Superior temporal gyrus (tissue), 1 donor: ENCODE results near the gene CUTA.
A peak's percentile ranks its signal among the peaks of the same experiment; 100 is the strongest.
"Not testable (repeated sequence)": the region's sequence is repeated elsewhere in the genome, so short reads cannot be mapped to it uniquely, and the experiment has no call there.

ENCODE experiments used
- DNase-seq: peaks from one replicate; pipeline ENCODE4 v3.0.0-alpha.2; 2016; ENCODE audit errors: extremely low spot score

Gene CUTA

DNA sequence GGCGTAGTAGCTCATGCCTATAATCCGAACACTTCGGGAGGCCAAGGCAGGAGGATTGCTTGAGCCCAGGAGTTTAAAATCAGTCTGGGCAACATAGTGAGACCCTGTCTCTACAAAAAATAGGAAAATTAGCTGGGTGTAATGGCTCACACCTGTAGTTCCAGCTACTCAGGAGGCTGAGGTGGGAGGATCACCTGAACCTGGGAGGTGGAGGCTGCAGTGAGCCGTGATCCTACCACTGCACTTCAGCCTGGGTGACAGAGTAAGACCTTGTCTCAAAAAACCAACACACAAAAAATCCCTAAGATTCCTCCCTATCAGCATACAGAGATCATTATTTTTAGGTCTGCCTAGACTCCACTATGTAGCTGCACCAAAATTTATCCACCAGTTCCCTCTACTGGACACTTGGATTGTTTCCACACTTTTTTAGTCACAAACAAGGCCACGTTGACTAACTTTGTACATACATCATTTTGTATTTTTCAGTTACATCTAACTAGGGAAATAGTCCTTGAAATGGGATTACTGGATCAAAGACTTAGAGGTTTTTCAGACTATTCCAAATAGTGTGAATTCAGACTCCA lies 10.7 kb downstream of the CUTA start:
- no peak for DNase-seq

DNA sequence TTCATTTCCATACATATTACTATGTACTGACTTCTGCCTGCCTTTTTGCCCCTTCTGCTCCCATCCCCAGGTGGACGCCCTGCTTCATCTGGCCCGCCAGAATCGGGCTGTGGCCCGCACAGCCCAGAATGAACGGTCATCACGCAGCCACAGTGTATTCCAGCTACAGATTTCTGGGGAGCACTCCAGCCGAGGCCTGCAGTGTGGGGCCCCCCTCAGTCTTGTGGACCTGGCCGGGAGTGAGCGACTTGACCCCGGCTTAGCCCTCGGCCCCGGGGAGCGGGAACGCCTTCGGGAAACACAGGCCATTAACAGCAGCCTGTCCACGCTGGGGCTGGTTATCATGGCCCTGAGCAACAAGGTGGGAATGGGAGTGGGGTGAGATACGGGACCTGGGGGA lies 11.8 kb downstream of the CUTA start:
- no peak for DNase-seq

DNA sequence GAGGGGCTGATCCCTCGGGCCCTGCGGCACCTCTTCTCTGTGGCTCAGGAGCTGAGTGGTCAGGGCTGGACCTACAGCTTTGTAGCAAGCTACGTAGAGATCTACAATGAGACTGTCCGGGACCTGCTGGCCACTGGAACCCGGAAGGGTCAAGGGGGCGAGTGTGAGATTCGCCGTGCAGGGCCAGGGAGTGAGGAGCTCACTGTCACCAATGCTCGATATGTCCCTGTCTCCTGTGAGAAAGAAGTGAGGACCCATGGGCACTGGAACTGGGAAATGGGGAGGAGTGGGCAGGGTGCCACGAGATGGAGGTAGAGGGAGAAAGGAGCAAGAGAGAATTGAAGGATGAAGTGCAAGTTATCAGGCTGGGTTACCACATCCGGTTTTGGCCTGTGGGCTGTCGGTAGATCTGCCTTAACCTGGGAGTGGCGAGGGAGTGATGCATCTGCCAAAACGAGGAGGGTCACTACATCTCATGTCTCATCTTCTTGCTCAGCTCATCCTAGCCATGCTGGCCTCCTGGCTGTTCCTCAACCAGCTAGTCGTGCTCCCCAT lies 12.4 kb downstream of the CUTA start:
- no peak for DNase-seq

DNA sequence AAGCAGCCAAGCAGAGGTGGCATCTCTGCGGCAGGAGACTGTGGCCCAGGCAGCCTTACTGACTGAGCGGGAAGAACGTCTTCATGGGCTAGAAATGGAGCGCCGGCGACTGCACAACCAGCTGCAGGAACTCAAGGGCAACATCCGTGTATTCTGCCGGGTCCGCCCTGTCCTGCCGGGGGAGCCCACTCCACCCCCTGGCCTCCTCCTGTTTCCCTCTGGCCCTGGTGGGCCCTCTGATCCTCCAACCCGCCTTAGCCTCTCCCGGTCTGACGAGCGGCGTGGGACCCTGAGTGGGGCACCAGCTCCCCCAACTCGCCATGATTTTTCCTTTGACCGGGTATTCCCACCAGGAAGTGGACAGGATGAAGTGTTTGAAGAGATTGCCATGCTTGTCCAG lies 13.0 kb downstream of the CUTA start:
- DNase-seq: no peak

DNA sequence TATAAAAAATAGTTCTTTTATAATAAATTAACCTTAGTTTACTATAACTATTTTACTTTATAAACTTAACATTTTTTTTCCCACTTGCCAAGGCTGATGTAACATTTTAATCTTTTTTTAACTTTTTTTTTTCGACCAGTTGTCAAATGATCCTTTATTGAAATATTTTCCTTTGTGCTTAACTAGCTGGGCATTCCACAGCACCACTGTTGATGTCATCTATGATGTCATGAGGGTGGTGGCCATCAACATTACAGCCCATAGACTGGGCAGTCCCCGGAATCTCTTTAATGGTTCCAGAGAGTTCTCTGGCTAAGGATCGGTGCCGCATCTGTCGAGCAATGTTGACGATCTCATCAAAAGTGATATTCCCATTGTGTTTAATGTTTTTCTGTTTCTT lies 18.0 kb downstream of the CUTA start:
- DNase-seq: not testable (repeated sequence)

DNA sequence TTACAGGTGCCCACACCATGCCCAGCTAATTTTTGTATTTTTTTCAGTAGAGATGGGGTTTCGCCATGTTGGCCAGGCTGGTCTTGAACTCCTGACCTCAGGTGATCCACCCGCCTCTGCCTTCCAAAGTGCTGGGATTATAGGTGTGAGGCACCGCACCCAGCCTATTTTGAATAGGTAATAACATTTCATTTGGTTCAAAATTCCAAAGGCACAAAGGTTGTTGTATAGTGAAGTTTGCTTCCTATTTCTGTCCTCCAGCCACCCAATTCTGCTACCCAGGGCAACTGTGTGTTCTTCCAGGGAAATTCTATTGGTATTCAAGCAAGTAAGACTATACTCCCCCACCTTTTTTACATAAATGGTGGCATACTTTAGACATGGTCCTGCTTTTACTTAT lies 19.3 kb downstream of the CUTA start:
- not testable (repeated sequence) for DNase-seq

DNA sequence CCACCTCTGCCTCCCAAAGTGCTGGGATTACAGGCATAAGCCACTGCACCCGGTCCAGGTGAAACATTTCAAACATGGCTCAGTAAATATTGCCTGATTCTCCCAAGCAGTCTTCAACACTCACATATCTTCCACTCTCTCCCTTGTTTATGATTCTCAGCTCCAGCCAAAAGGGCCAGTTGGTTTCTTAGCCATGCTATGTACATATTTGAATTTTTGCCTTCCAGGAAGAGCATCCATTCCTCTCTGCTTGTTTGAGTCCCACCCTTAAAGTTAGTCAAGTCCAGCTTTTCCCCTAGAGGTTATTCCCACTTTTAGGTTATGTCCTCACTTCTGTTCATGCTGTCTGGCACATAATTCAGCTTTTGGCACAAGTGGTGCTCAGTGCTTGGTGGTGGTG lies 20.4 kb downstream of the CUTA start:
- DNase-seq: no peak

DNA sequence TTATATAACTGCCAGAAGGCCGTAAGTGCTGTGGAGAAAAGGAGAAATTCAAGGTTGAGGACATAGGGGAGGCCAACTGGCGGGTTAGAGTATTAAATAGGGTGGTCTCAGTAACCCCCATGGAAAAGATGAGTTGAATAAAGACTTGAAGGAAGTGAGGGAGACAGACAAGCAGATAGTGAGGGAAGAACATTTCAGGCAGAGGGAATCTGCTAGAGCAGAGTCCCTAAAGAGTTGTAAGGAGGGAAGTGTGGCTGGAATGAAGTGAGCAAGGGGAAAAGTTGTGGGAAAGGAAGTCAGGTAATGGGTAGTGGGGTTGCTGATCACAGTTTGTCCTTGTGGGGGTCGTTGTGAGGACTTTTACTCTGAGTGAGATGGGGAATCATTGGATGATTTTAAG lies 24.9 kb downstream of the CUTA start:
- no peak for DNase-seq

DNA sequence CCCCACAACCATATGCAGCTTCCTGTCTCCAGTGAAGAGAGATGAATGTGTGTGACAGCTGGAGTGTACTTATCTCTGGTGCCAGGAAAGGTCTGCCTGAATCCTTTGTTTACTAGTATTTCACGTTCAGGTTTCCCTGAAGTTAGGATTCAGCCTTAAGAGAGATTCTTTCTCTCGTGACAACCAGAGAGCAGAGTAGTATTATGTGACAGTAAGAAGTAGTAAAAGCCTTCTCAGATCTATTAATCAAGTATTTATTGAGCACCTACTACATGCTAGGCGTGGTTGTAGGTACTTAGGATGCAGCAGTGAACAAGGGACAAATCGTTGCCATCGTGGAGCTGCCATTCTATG lies 25.3 kb downstream of the CUTA start:
- DNase-seq: no peak

DNA sequence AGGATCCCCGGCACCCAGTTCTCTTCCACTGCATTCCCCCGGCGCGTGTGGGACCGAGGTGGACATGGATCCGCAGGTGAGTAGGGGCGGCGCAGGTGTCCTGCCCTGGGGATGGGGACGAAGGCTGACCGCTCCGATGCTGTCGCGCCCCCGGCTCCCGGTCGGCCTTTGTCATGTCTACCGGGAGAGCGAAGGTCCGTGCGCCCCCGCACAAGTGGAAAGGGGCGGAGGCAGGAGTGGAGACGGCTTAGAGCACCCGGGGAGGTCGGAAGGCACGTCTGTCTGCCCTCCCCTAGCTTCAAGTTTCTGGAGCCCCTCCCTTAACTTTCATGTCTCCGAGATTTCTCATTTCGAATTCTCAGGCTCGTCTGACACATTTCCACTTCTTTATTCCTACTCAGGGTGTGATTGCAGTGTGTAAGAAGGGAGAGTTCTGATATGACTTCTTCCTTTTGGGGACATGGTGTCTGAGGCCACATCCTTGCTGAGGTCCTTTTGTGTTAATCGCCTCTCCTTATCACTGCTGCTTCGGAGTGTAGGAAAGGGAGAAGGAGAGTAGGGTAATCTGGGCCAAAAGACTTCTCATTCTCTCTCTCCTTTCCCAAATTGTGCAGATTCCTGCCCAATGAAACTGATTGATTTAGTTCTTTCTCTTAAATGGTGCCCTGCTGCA lies 25.8 kb downstream of the CUTA start:
- no peak for DNase-seq

DNA sequence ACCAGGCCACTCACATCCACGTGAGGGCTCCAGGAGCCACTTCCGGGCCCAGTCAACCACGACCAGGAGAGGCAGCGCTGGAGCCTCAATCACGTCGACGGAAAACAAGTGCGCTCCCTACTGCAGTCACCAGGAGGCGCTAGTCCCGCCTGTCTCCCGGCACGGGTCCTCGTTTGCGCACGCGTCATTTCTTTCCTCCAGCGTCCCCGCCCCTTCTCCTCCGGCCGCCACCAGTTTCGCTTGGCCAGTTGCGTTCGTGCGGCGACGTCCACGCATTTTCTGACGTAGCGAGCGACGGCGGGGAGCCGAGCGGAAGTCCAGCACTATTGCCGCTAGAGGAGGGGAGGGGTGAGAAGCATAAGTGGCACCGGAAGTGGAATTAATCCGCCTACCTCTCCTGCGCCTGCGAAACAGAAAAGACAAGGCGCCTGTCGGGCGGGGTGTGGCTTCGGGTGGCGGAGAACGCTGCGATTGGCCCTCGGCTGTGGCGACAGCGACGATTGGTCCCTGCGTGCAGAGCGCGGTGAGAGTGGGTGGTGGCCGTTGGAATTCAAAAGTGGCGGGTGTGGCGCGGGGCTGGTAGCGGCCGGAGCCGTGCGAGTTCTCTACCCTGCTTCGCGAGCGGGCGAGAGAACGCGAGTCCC lies 26.5 kb downstream of the CUTA start, which contains the start of gene KIFC1:
KIFC1 (plus strand) TSS at position 546 of the 644 bp plus-strand sequence. CDS start 163 bp downstream, outside the sequence.
- DNase-seq: peak; percentile 99

DNA sequence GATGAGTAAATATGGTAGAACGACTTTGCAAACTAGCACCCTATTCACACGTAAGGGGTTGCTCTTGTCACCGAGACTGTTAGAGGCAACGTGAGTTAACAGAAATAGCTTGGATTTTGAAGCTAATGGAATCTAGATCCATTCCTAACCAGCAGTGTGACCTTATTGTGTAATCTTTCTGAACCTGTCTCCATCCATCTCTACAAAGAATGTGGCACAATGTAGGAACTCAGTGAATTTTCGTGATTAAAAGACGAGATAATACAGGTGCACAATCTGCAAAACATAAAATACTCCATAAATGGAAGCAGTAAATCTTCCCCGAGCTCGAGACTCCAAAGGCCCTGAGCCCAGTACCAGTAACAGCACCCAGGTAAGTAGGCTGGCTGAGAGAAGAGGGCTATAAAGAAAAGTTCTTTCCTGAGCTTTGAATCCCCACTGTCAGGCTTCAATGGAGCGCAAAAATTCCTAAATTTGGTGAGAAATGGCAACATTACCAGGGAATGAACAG lies 27.1 kb downstream of the CUTA start:
- DNase-seq: no peak

DNA sequence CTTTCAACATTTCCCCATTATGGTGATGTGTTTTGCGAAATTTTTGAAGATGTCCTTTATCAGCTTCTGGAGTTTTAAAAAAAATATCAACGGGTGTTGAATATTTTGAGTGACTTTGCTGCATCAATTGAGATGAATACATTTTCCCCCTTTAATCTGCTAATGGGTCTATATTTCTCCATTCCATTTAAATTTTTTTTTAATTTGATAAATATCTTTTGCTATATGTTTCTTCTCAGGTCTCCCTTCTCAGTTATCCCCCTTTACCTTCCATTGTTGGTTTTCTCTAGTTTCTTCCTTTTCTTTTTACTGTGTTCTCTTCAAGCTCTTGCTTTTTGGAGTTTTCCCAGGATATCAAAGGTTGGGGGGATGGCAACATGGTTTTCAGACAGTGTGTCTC lies 27.7 kb downstream of the CUTA start:
- no peak for DNase-seq

DNA sequence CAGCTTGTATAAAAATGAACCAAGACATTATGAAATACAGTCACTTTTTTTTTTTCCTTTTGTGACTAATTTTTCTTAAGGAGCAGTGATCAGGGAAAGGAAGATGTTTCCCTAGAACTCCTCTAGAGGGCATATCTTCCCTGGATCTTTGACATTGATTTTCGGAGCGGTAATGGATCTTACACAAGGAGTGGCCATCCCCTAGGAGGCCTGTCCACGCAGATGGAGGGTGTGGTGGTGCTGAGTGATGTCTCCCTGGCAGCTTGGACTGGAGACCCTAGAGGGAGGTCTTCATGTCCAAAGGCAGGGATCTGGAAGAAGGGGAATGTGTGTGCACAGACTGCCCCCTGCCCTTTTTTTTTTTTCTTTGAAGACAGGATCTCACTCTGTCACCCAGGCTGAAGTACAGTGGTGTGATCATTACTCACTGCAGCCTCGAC lies 33.3 kb downstream of the CUTA start:
- DNase-seq: peak; percentile 28

DNA sequence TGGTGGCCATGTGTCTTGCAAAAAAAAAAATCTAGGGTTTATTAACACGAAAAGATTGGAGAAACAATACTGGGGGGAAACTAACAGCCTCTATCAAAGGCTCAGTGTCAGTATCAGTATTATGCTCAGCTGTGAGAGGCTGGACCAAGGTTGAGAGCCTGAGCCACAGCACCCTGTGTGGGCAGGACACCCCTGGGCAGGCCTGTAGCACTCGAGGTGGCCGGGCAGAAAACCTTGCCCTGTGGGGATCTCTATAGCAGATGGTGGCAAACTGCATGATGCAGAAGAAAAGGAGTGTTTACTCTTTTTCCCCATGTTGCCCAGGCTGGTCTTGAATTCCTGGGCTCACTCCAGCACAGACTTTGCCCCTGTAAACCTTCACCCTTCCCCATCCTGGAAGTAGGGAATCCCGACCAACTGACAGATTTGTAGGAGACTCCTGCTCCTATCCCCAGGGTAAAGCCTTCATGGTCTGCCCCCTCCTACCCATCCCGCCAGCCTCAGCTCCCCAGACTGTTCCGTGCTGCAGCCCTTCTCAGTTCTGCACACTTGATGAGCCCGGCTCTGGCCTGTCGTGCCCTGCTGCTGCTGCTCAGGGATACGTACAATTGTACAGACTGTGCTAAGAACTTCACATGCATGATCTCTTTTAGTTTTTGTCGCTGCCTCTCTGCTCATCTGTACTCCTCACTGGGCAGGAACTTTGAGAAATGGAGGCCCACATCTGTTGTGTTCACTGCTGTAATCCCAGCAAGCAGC lies 34.3 kb downstream of the CUTA start:
- no peak for DNase-seq

DNA sequence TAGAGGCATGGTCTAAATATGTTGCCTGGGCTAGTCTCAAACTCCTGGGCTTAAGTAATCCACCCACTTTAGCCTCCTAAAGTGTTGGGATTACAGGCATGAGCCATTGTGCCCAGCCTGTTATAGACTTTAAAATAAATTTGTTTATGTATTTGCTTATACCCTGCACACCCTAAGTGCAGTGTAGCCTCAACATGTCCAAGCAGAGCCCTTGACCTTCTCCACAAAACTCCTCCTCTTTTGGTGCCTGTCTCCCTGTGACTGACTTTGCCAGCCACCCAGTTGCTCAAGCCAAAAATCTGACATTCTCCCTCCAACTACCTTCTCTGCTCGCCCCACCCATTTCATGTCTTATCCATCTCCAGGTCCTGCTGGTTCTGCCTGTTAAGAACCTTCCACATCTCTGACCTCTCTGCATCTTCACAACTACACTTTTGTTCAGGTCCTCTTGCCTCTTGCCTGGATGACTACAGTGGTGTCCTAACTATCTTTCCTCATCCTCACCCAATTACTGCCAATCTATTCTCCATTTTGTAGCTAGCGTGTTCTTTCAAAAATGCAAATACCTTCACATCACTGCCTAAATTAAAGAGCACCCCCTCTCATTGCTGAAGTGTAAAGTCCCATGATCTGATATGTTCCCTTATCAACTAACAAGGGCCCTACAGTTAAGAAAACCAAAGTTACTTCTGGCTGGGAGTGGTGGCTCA lies 37.5 kb downstream of the CUTA start:
- no peak for DNase-seq

DNA sequence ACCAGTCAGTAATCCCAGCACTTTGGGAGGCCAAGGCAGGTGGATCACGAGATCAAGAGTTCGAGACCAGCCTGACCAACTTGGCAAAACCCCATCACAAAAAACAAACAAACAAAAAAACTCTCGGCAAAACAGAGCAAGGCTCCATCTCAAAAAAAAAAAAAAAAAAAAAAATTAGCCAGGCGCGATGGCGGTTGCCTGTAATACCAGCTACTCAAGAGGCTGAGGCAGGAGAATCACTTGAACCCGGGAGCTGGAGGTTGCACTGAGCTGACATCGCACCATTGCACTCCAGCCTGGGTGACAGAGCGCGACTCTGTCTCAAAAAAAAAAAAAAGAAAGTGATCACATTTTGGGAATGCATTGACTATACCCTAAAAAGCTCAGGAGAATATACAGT lies 38.7 kb downstream of the CUTA start:
- not testable (repeated sequence) for DNase-seq

DNA sequence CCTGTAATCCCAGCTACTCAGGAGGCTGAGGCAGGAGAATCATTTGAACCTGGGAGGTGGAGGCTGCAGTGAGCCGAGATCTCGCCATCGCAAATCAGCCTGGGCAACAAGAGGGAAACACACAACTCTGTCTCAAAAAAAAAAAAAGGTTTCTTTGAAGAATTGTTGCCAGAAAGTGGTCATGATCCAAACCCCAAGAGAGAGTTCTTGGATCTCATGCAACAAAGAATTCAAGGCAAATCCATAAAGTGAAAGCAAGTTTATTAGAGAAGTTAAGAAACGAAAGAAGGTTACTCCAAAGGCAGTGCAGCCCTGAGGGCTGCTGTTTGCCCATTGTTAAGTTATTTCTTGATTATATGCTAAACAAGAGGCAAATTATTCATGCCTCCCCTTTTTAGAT lies 40.7 kb downstream of the CUTA start:
- DNase-seq: no peak

DNA sequence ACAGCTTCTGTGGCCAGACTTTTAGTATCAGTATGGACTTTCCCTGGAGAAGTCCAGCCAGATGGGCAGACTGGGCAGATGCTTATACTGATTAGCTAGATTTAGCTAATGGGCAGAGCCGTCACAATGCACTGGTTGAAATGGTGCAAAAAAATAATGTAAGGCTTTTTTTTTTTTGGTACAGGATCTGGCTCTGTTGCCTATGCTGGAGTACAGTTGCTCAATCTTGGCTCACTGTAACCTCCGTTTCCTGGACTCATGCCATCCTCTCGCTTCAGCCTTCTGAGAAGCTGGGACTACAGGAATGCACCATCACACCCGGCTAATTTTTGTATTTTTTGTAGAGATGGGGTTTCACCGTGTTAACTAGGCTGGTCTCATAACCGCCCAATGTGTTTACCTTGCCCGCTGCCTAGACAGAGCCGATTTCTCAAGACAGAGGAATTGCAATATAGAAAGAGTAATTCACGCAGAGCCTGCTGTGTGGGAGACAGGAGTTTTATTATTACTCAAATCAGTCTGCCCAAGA lies 42.7 kb downstream of the CUTA start:
- peak; percentile 40 for DNase-seq

DNA sequence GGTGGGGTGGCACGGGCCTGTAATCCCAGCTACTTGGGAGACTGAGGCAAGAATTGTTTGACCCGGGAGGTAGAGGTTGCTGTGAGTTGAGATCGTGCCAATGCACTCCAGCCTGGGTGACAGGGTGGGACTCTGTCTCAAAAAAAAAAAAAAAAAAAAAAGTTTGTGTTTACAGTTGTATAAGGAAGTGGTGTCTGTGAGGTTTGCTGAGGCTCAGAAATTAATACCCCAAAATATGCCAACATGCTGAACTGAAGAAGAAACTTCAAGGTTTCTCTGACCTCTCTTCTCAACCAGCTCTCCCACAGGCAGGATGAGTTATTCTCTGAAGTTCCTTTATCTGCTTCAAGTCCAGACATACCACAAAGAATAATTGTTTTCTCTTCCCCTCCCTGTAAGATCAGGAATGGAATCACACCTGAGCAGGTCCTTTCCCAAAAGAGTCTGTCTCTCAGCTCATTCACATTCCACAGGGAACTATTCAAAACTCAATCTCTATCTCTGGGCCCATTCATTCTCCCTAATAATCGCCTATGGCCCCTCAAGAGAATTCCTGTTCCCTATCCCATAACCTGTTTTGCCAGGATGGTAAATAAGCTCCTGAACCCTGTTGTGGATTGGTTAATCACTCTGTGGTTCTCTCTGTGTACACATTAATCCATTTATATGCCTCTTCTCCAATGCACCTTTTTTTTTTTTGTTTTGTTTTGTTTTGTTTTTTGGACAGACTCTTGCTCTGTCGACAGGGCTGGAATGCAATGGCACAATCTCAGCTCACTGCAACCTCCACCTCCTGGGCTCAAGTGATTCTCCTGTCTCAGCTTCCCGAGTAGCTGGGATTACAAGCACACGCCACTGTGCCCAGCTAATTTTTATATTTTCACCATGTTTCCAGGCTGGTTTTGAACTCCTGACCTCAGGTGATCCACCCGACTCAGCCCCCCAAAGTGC lies 43.7 kb downstream of the CUTA start:
- DNase-seq: no peak
